ENCODE results near the gene HIPK2. TPM values are rescaled to one million over a fixed set of nuclear protein-coding genes. Genes with fewer than 3 reads are reported as not detected.

The HIPK2 gene
- total and polyA plus RNA-seq, 2 donors (not counting 3 experiments of a cell fraction or from before 2014, with no cell fraction given): 9.0 to 43.8 TPM

DNA sequence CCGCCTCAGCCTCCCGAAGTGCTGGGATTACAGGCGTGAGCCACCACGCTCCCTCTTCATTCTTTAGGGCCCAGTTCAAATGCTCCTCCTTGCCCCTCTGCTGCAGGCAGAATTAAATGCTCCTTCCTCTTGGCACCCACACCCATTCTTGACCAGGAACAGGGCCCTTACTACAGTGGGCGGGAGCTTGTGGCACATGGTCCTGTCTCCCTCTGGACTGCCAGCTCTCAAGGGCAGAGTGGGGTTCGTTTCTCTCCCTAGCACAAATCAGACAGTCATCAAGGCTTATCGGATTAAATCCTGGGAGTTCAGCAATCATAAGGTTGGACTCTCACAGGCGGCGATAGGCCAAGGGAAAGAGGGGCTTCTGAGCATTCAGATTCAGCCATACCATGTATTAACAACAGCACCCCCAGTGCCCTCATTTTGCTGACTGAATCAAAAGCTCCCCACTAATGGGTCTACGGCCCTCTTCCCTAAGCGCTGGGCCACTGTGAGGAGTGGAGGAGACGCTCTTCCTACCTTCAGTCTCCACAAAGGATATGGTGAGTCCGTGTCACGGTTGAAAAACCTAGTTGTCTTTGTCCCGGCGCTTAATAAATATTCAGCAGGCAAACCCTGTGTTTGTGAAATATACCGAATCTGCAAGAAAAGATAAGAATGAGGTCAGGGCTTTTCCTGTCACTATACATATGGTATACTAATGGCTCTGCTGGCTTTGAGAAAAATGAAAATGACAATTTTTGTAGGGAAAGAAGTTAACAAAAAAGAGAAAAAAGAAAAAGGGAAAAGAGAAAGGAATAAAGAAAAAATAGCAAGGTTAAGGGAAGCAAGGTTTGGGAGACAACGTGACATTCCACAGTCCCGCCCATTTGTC, 146.9 kb downstream of the HIPK2 start:
- BruUV-seq (replicated peaks): no TSS peak
- Histone ChIP-seq H3K79me2 (ENCODE audit: control insufficient read depth, insufficient read depth, low read length) (peaks cover 7% of the 10 kb centered on the region), H3K4me1 (ENCODE audit: control insufficient read depth, extremely low read depth, insufficient read depth, low read length) (no peaks in the 10 kb centered on the region), H3K4me2 (ENCODE audit: insufficient read depth, low read length) (no peak overlapping the region), H3K9me3 (replicated peaks; ENCODE audit: control insufficient read depth, insufficient read depth, low read length) (no peaks in the 10 kb centered on the region), H3K36me3 (ENCODE audit: control insufficient read depth in 2 of 2, extremely low read depth in 1 of 2, insufficient read depth in 2 of 2, low read length in 2 of 2) (peaks cover 11 to 16% of the 10 kb centered on the region in 2 experiments), H3K27ac (ENCODE audit: insufficient read depth, low read depth, low read length) (no peak overlapping the region), H3K4me3 (replicated peaks in 1 of 3; ENCODE audit: insufficient read depth in 1 of 3, low read depth in 1 of 3, low read length in 3 of 3) (no peak overlapping the region), H3K27me3 (ENCODE audit: control insufficient read depth in 2 of 2, insufficient read depth in 2 of 2, low read length in 2 of 2) (no peaks in the 10 kb centered on the region), H3K9me1 (replicated peaks; ENCODE audit: control insufficient read depth, extremely low read depth, insufficient read depth, low read length) (no peaks in the 10 kb centered on the region), H3K9ac (replicated peaks; ENCODE audit: extremely low read depth, insufficient read depth, low read length) (no peak overlapping the region), H4K20me1 (replicated peaks; ENCODE audit: control insufficient read depth, extremely low read depth, insufficient read depth, low read length) (no peaks in the 10 kb centered on the region), H2AFZ (ENCODE audit: low read depth, low read length) (no peak overlapping the region)
- DNase-seq (ENCODE audit: low read depth, low spot score): no peak
- ChIA-PET CTCF (interaction anchor here (1.2 to 3.4 kb wide), 4 partner anchors 10 to 372 kb away, joined by 3 to 16 read pairs (median 7); no protein-coding TSS in a partner anchor), POLR2A (no interaction called here)
- intact Hi-C loops (cut with micrococcal nuclease) (no loop called here), dilution Hi-C loops (cut with MboI; ENCODE audit: extremely low pct_ligation_motif_present, low sequenced_read_pairs) (no loop called here)
- TF ChIP-seq POLR2AphosphoS5 (IDR thresholded peaks at IDR 0.05; ENCODE audit: insufficient read depth, low read depth, low read length): no peak
- TF ChIP-seq JUN (IDR thresholded peaks at IDR 0.05; ENCODE audit: borderline replicate concordance, insufficient read depth, insufficient read length, low read depth): no peak
- no peak for TF ChIP-seq MYC (IDR thresholded peaks at IDR 0.05; ENCODE audit: low read depth, low read length)
- no peak for TF ChIP-seq EZH2 (IDR thresholded peaks at IDR 0.05; ENCODE audit: borderline replicate concordance, low read depth, low read length, severe bottlenecking)
- TF ChIP-seq FOS (IDR thresholded peaks at IDR 0.05; ENCODE audit: borderline replicate concordance, insufficient read depth, low read length): no peak
- no peak for TF ChIP-seq CTCF (IDR thresholded peaks at IDR 0.05; ENCODE audit: extremely low read depth in 1 of 2, insufficient read depth in 1 of 2, low read depth in 1 of 2, low read length in 2 of 2)
- TF ChIP-seq, protein P1, sequence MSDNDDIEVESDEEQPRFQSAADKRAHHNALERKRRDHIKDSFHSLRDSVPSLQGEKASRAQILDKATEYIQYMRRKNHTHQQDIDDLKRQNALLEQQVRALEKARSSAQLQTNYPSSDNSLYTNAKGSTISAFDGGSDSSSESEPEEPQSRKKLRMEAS (IDR thresholded peaks at IDR 0.05; ENCODE audit: insufficient read depth, insufficient read length): no peak
- TF ChIP-seq POLR2A (IDR thresholded peaks at IDR 0.05; ENCODE audit: low read depth, low read length): no peak
- no peak for TF ChIP-seq GATA2 (IDR thresholded peaks at IDR 0.05; ENCODE audit: insufficient read depth, insufficient read length, low read depth, low read length)
- no peak for FAIRE-seq

Data from endothelial cell of umbilical vein (primary cell).